Activated naive CD8-positive, alpha-beta T cell (primary cell): ENCODE data around the gene KLF1.

Experiments used
- H3K27ac Mint-ChIP-seq: one replicate; pipeline ENCODE4 v1.8.0; 2021; ENCODE audit warnings: mixed read lengths
- H3K27me3 Mint-ChIP-seq: one replicate; pipeline ENCODE4 v1.8.0; 2021; ENCODE audit warnings: mixed read lengths
- H3K36me3 Mint-ChIP-seq: one replicate; pipeline ENCODE4 v1.8.0; 2021; ENCODE audit warnings: mixed read lengths
- H3K4me1 Mint-ChIP-seq: one replicate; pipeline ENCODE4 v1.8.0; 2021; ENCODE audit warnings: low read depth, mixed read lengths
- H3K4me3 Mint-ChIP-seq: one replicate; pipeline ENCODE4 v1.8.0; 2021; ENCODE audit warnings: mild to moderate bottlenecking, mixed read lengths
- H3K9me3 Mint-ChIP-seq: one replicate; pipeline ENCODE4 v1.8.0; 2021; ENCODE audit warnings: low read depth, mixed read lengths

The KLF1 gene

GRCh38 chr19:12838886-12839756 is 47.9 kb downstream of the KLF1 start:
- Mint-ChIP-seq H3K27me3 (peaks cover 60% of the 10 kb centered on the region), H3K36me3 (peaks cover 3% of the 10 kb centered on the region), H3K9me3 (no peaks in the 10 kb centered on the region), H3K4me3 (peak overlapping the region; percentile 84), H3K4me1 (peaks cover 41% of the 10 kb centered on the region), H3K27ac (no peak overlapping the region)

- Mint-ChIP-seq H3K4me1 (peaks cover 42% of the 10 kb centered on the region), H3K9me3 (no peaks in the 10 kb centered on the region), H3K36me3 (peaks cover 3% of the 10 kb centered on the region), H3K27me3 (peaks cover 59% of the 10 kb centered on the region), H3K4me3 (peak within 1 kb of the TSS; percentile 84), H3K27ac (no peak within 1 kb of the TSS)
Observed at GRCh38 chr19:12838182-12838885, 48.7 kb downstream of the KLF1 start, which contains the start of gene MAST1. Gene MAST1, plus strand, starts transcription at chr19:12838515. Its CDS starts 58 bp downstream, at chr19:12838573.

- Mint-ChIP-seq H3K36me3 (peaks cover 3% of the 10 kb centered on the region), H3K4me1 (peaks cover 48% of the 10 kb centered on the region), H3K27ac (no peak overlapping the region), H3K27me3 (peaks cover 57% of the 10 kb centered on the region), H3K9me3 (no peaks in the 10 kb centered on the region), H3K4me3 (peak overlapping the region; percentile 38)
Observed at GRCh38 chr19:12837225-12837624, 49.8 kb downstream of the KLF1 start.

GRCh38 chr19:12836529-12836863 is 50.5 kb downstream of the KLF1 start:
- H3K9me3 Mint-ChIP-seq, result no peaks in the 10 kb centered on the region
- H3K4me3 Mint-ChIP-seq, result no peak overlapping the region
- H3K27ac Mint-ChIP-seq, result no peak overlapping the region
- peaks cover 5% of the 10 kb centered on the region for H3K36me3 Mint-ChIP-seq
- peaks cover 58% of the 10 kb centered on the region for H3K27me3 Mint-ChIP-seq
- peaks cover 47% of the 10 kb centered on the region for H3K4me1 Mint-ChIP-seq

- peak overlapping the region; percentile 71 for H3K4me3 Mint-ChIP-seq
- H3K4me1 Mint-ChIP-seq, result peaks cover 36% of the 10 kb centered on the region
Observed at GRCh38 chr19:12834976-12835757, 51.8 kb downstream of the KLF1 start.

GRCh38 chr19:12834566-12834943 is 52.4 kb downstream of the KLF1 start, which contains the start of gene RTBDN:
Gene RTBDN, minus strand, starts transcription at chr19:12834579. Its CDS starts 4,600 bp downstream, at chr19:12829979.
- H3K4me3 Mint-ChIP-seq, result peak within 1 kb of the TSS; percentile 71
- H3K27ac Mint-ChIP-seq, result no peak within 1 kb of the TSS
- no peaks in the 10 kb centered on the region for H3K9me3 Mint-ChIP-seq
- peaks cover 58% of the 10 kb centered on the region for H3K27me3 Mint-ChIP-seq
- H3K36me3 Mint-ChIP-seq, result peaks cover 5% of the 10 kb centered on the region
- H3K4me1 Mint-ChIP-seq, result peaks cover 35% of the 10 kb centered on the region

More at GRCh38 chr19:12834976-12835757, 51.8 kb downstream of the KLF1 start:
- Mint-ChIP-seq H3K9me3 (no peaks in the 10 kb centered on the region), H3K36me3 (peaks cover 5% of the 10 kb centered on the region), H3K27me3 (peaks cover 59% of the 10 kb centered on the region), H3K27ac (no peak overlapping the region)
